AG09309 (cell line): ENCODE data around the gene SERPINA6.
"Not testable (repeated sequence)": the region's sequence is repeated elsewhere in the genome, so short reads cannot be mapped to it uniquely, and the experiment has no call there.

Experiments
- DNase-seq: peaks from one replicate; pipeline ENCODE4 v3.0.0-alpha.2; 2010; ENCODE audit warnings: low read depth
- H3K4me3 ChIP-seq: 2 replicates; pipeline ENCODE4 v1.5.1; 2011; ENCODE audit warnings: mild to moderate bottlenecking, low read depth, low read length, moderate library complexity; ENCODE audit not compliant: control insufficient read depth
- CTCF ChIP-seq: IDR thresholded peaks from 2 replicates; pipeline ENCODE4 v1.5.1; 2011; ENCODE audit warnings: mild to moderate bottlenecking, low read depth, low read length, inconsistent platforms; ENCODE audit not compliant: insufficient read depth, control insufficient read depth; ENCODE audit errors: missing control alignments

Gene SERPINA6

GRCh38 chr14:94354638-94355185, 31.6 kb upstream of the SERPINA6 start:
- TF ChIP-seq CTCF, result no peak
- H3K4me3 ChIP-seq, result no peak overlapping the region
- DNase-seq, result no peak

- not testable (repeated sequence) for H3K4me3 ChIP-seq, DNase-seq
Measured at GRCh38 chr14:94354190-94354589, 31.1 kb upstream of the SERPINA6 start.

GRCh38 chr14:94349276-94349675, 26.1 kb upstream of the SERPINA6 start:
- no peak overlapping the region for H3K4me3 ChIP-seq
- DNase-seq, result no peak
- TF ChIP-seq CTCF, result no peak

GRCh38 chr14:94348836-94349235, 25.7 kb upstream of the SERPINA6 start:
- no peak for DNase-seq
- no peak for TF ChIP-seq CTCF
- H3K4me3 ChIP-seq, result no peak overlapping the region

- no peak overlapping the region for H3K4me3 ChIP-seq
- no peak for DNase-seq
- TF ChIP-seq CTCF, result no peak
Measured at GRCh38 chr14:94346841-94347240, 23.7 kb upstream of the SERPINA6 start.

GRCh38 chr14:94346065-94346786, 23.1 kb upstream of the SERPINA6 start:
- H3K4me3 ChIP-seq, DNase-seq: not testable (repeated sequence)

- no peak overlapping the region for H3K4me3 ChIP-seq
- peak; percentile 86 for DNase-seq
- TF ChIP-seq CTCF, result no peak
Measured at GRCh38 chr14:94345344-94346064, 22.4 kb upstream of the SERPINA6 start.
